Measurements from ENCODE around the gene GCNT2.
"Not testable (repeated sequence)": the region's sequence is repeated elsewhere in the genome, so short reads cannot be mapped to it uniquely, and the experiment has no call there.

The GCNT2 gene

GRCh38 chr6:10613723-10614122 lies 92.6 kb downstream of the GCNT2 start:
- no peak for DNase-seq

GRCh38 chr6:10615675-10616074 lies 94.5 kb downstream of the GCNT2 start:
- no peak for DNase-seq

GRCh38 chr6:10616266-10616665 lies 95.1 kb downstream of the GCNT2 start:
- not testable (repeated sequence) for DNase-seq

GRCh38 chr6:10617008-10617696 lies 96.0 kb downstream of the GCNT2 start:
- no peak for DNase-seq

GRCh38 chr6:10618409-10618808 lies 97.3 kb downstream of the GCNT2 start:
- DNase-seq, result no peak

GRCh38 chr6:10621213-10621612 lies 100.1 kb downstream of the GCNT2 start:
- DNase-seq, result peak; percentile 26

GRCh38 chr6:10621847-10622246 lies 100.7 kb downstream of the GCNT2 start:
- no peak for DNase-seq

GRCh38 chr6:10624836-10625235 lies 103.7 kb downstream of the GCNT2 start:
- no peak for DNase-seq

- DNase-seq, result no peak
Measured at GRCh38 chr6:10626154-10626741, 105.1 kb downstream of the GCNT2 start.

- no peak for DNase-seq
Measured at GRCh38 chr6:10627800-10628199, 106.6 kb downstream of the GCNT2 start.

GRCh38 chr6:10630178-10630577 lies 109.0 kb downstream of the GCNT2 start:
- DNase-seq, result no peak

- DNase-seq, result no peak
Measured at GRCh38 chr6:10633216-10633615, 112.1 kb downstream of the GCNT2 start.

GRCh38 chr6:10640412-10640811 lies 119.3 kb downstream of the GCNT2 start:
- no peak for DNase-seq

- no peak for DNase-seq
Measured at GRCh38 chr6:10641528-10641927, 120.4 kb downstream of the GCNT2 start.

- no peak for DNase-seq
Measured at GRCh38 chr6:10643201-10643651, 122.1 kb downstream of the GCNT2 start.

GRCh38 chr6:10644225-10644624 lies 123.1 kb downstream of the GCNT2 start:
- DNase-seq, result no peak

GRCh38 chr6:10655508-10656055 lies 134.4 kb downstream of the GCNT2 start:
- no peak for DNase-seq

- no peak for DNase-seq
Measured at GRCh38 chr6:10658910-10659698, 138.0 kb downstream of the GCNT2 start.

GRCh38 chr6:10659699-10660348 lies 138.7 kb downstream of the GCNT2 start:
- DNase-seq, result peak; percentile 21

GRCh38 chr6:10660431-10661191 lies 139.5 kb downstream of the GCNT2 start:
- not testable (repeated sequence) for DNase-seq

- no peak for DNase-seq
Measured at GRCh38 chr6:10662207-10662606, 141.1 kb downstream of the GCNT2 start.

GRCh38 chr6:10662742-10663141 lies 141.6 kb downstream of the GCNT2 start:
- no peak for DNase-seq

Data from NCI-H1105 treated with DMSO at 0.1 percent for 48 hours (cell line).